Caco-2 (cell line): Measurements from ENCODE around the gene LMLN. TPM values are rescaled to one million over a fixed set of nuclear protein-coding genes. Genes with fewer than 3 reads are reported as not detected.

ENCODE experiments used
- BruUV-seq: library from RNA; stranded (reverse); fragments of 400-500 nt; replicated peaks from 2 replicates; lab custom pipeline; 2021; lab: Mats Ljungman, UMichigan
- CTCF ChIA-PET: fragments of 300-600 bp; sonication (Branson Sonifier 250); formaldehyde crosslinking; loops from one replicate; lab custom pipeline; 2022; ENCODE audit warnings: antibody characterized with exemption; lab: Charles Lee
- POLR2A ChIA-PET: fragments of 300-600 bp; sonication (Branson Sonifier 250); formaldehyde crosslinking; loops from one replicate; lab custom pipeline; 2022; ENCODE audit warnings: antibody characterized with exemption; lab: Charles Lee
- DNase-seq, 2 experiments: peaks; one replicate each; pipeline versions ENCODE4 v3.0.0 to v3.0.0-alpha.2; 2020 to 2022
- H3K27me3 ChIP-seq: replicated peaks from 2 replicates; pipeline ENCODE4 v1.6.0; 2011; ENCODE audit warnings: low read length; ENCODE audit not compliant: control insufficient read depth, insufficient read depth
- H3K36me3 ChIP-seq: 2 replicates; pipeline ENCODE4 v1.5.1; 2011; ENCODE audit warnings: low read length; ENCODE audit not compliant: control insufficient read depth, insufficient read depth
- H3K4me1 ChIP-seq: fragments of 250-450 bp; sonication (Bioruptor Pico); 2 replicates; pipeline ENCODE4 v1.5.1; 2020; ENCODE audit warnings: mild to moderate bottlenecking
- H3K4me3 ChIP-seq: 2 replicates; pipeline ENCODE4 v1.5.1; 2011; ENCODE audit warnings: low read depth, mild to moderate bottlenecking, control low read depth, low read length
- H3K9me3 ChIP-seq: fragments of 250-450 bp; sonication (Bioruptor Pico); 2 replicates; pipeline ENCODE4 v1.5.1; 2020; ENCODE audit warnings: mild to moderate bottlenecking, moderate library complexity
- H3K27ac Mint-ChIP-seq: one replicate; pipeline ENCODE4 v1.8.0; 2022; ENCODE audit warnings: mixed read lengths; ENCODE audit not compliant: unreplicated experiment
- H3K27me3 Mint-ChIP-seq: one replicate; pipeline ENCODE4 v1.8.0; 2022; ENCODE audit warnings: mixed read lengths; ENCODE audit not compliant: insufficient read depth, unreplicated experiment
- H3K36me3 Mint-ChIP-seq: one replicate; pipeline ENCODE4 v1.8.0; 2022; ENCODE audit warnings: mild to moderate bottlenecking, mixed read lengths; ENCODE audit not compliant: insufficient read depth, unreplicated experiment
- H3K4me1 Mint-ChIP-seq: one replicate; pipeline ENCODE4 v1.8.0; 2022; ENCODE audit warnings: low read depth, mixed read lengths; ENCODE audit not compliant: unreplicated experiment
- H3K4me3 Mint-ChIP-seq: one replicate; pipeline ENCODE4 v1.8.0; 2022; ENCODE audit warnings: mild to moderate bottlenecking, moderate library complexity, mixed read lengths; ENCODE audit not compliant: unreplicated experiment
- H3K9me3 Mint-ChIP-seq: one replicate; pipeline ENCODE4 v1.8.0; 2022; ENCODE audit warnings: mixed read lengths; ENCODE audit not compliant: unreplicated experiment
- intact Hi-C: fragments of 100-400 bp; cut with micrococcal nuclease; formaldehyde crosslinking; loops from one replicate; pipeline ENCODE4 v1.10.0; 2022; ENCODE audit not compliant: unreplicated experiment
- total RNA-seq: library from RNA; stranded (reverse); gene quantifications from 2 replicates; pipeline ENCODE4 v1.2.3, GENCODE V29; 2022
- TF ChIP-seq, protein P1 (sequence below), 2 experiments: fragments of 200-600 bp in 1 of 2; IDR thresholded peaks; 1 replicate in 1 of 2; 2 replicates in 1 of 2; pipeline versions ENCODE4 v1.5.1 to v1.8.0; 2011 to 2022; ENCODE audit warnings: antibody characterized with exemption in 1 of 2, control low read depth in 1 of 2, inconsistent platforms in 1 of 2, low read depth in 1 of 2, low read length in 1 of 2, mild to moderate bottlenecking in 1 of 2, moderate library complexity in 1 of 2; ENCODE audit not compliant: insufficient read depth in 1 of 2, severe bottlenecking in 1 of 2, unreplicated experiment in 1 of 2

LMLN gene
- total RNA-seq, 1 experiment from 2014 or later: 2.4 TPM

GRCh38 chr3:198027799-198028390 lies 67.9 kb downstream of the LMLN start:
- no peaks in the 10 kb centered on the region for H3K27me3 ChIP-seq
- no peaks in the 10 kb centered on the region for H3K9me3 ChIP-seq
- no peaks in the 10 kb centered on the region for H3K27me3 Mint-ChIP-seq
- no peaks in the 10 kb centered on the region for H3K36me3 ChIP-seq
- TF ChIP-seq, protein P1, sequence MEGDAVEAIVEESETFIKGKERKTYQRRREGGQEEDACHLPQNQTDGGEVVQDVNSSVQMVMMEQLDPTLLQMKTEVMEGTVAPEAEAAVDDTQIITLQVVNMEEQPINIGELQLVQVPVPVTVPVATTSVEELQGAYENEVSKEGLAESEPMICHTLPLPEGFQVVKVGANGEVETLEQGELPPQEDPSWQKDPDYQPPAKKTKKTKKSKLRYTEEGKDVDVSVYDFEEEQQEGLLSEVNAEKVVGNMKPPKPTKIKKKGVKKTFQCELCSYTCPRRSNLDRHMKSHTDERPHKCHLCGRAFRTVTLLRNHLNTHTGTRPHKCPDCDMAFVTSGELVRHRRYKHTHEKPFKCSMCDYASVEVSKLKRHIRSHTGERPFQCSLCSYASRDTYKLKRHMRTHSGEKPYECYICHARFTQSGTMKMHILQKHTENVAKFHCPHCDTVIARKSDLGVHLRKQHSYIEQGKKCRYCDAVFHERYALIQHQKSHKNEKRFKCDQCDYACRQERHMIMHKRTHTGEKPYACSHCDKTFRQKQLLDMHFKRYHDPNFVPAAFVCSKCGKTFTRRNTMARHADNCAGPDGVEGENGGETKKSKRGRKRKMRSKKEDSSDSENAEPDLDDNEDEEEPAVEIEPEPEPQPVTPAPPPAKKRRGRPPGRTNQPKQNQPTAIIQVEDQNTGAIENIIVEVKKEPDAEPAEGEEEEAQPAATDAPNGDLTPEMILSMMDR (IDR thresholded peaks at IDR 0.05; ENCODE audit: insufficient read depth in 1 of 2, low read depth in 1 of 2, low read length in 1 of 2, severe bottlenecking in 1 of 2, unreplicated experiment in 1 of 2): no peak
- no TSS peak for BruUV-seq
- POLR2A ChIA-PET: no interaction called here
- no peaks in the 10 kb centered on the region for H3K4me1 Mint-ChIP-seq
- DNase-seq: no peak
- intact Hi-C loops: no loop called here
- H3K4me3 ChIP-seq: no peak overlapping the region
- CTCF ChIA-PET: no interaction called here
- H3K4me1 ChIP-seq: no peaks in the 10 kb centered on the region
- H3K9me3 Mint-ChIP-seq: no peaks in the 10 kb centered on the region
- H3K36me3 Mint-ChIP-seq: no peaks in the 10 kb centered on the region
- H3K27ac Mint-ChIP-seq: no peak overlapping the region
- H3K4me3 Mint-ChIP-seq: no peak overlapping the region

- Histone ChIP-seq H3K9me3 (no peaks in the 10 kb centered on the region), H3K27me3 (no peaks in the 10 kb centered on the region), H3K36me3 (no peaks in the 10 kb centered on the region), H3K4me3 (no peak overlapping the region), H3K4me1 (no peaks in the 10 kb centered on the region)
- TF ChIP-seq, protein P1 (IDR thresholded peaks at IDR 0.05; ENCODE audit: insufficient read depth in 1 of 2, low read depth in 1 of 2, low read length in 1 of 2, severe bottlenecking in 1 of 2, unreplicated experiment in 1 of 2): no peak
- no peak overlapping the region for H3K4me3 Mint-ChIP-seq
- no TSS peak for BruUV-seq
- DNase-seq: no peak
- H3K36me3 Mint-ChIP-seq: no peaks in the 10 kb centered on the region
- CTCF ChIA-PET: no interaction called here
- H3K27ac Mint-ChIP-seq: no peak overlapping the region
- H3K27me3 Mint-ChIP-seq: no peaks in the 10 kb centered on the region
- POLR2A ChIA-PET: no interaction called here
- H3K4me1 Mint-ChIP-seq: no peaks in the 10 kb centered on the region
- intact Hi-C loops: no loop called here
- no peaks in the 10 kb centered on the region for H3K9me3 Mint-ChIP-seq
Measured at GRCh38 chr3:198028718-198029117, 68.7 kb downstream of the LMLN start.

GRCh38 chr3:198030125-198030524 lies 70.1 kb downstream of the LMLN start:
- ChIA-PET POLR2A (no interaction called here), CTCF (no interaction called here)
- no peaks in the 10 kb centered on the region for H3K4me1 Mint-ChIP-seq

More at GRCh38 chr3:198030125-198030524, 70.1 kb downstream of the LMLN start:
- DNase-seq: no peak
- no peak overlapping the region for H3K27ac Mint-ChIP-seq
- H3K9me3 Mint-ChIP-seq: no peaks in the 10 kb centered on the region
- intact Hi-C loops: no loop called here
- no peaks in the 10 kb centered on the region for H3K4me1 ChIP-seq
- no TSS peak for BruUV-seq
- no peak overlapping the region for H3K4me3 Mint-ChIP-seq
- H3K36me3 ChIP-seq: no peaks in the 10 kb centered on the region
- H3K4me3 ChIP-seq: no peak overlapping the region
- TF ChIP-seq, protein P1 (IDR thresholded peaks at IDR 0.05; ENCODE audit: insufficient read depth in 1 of 2, low read depth in 1 of 2, low read length in 1 of 2, severe bottlenecking in 1 of 2, unreplicated experiment in 1 of 2): no peak
- H3K36me3 Mint-ChIP-seq: no peaks in the 10 kb centered on the region
- H3K27me3 Mint-ChIP-seq: no peaks in the 10 kb centered on the region
- no peaks in the 10 kb centered on the region for H3K9me3 ChIP-seq
- no peaks in the 10 kb centered on the region for H3K27me3 ChIP-seq
